GM12874 (cell line): Measurements from ENCODE around the gene LEPROT.

Source experiments
- TF ChIP-seq, protein P1 (sequence below): IDR thresholded peaks from 2 replicates; pipeline ENCODE4 v1.5.1; 2011; ENCODE audit warnings: low read depth, mild to moderate bottlenecking, control low read depth, low read length, moderate library complexity; ENCODE audit not compliant: insufficient read depth

Gene LEPROT

DNA sequence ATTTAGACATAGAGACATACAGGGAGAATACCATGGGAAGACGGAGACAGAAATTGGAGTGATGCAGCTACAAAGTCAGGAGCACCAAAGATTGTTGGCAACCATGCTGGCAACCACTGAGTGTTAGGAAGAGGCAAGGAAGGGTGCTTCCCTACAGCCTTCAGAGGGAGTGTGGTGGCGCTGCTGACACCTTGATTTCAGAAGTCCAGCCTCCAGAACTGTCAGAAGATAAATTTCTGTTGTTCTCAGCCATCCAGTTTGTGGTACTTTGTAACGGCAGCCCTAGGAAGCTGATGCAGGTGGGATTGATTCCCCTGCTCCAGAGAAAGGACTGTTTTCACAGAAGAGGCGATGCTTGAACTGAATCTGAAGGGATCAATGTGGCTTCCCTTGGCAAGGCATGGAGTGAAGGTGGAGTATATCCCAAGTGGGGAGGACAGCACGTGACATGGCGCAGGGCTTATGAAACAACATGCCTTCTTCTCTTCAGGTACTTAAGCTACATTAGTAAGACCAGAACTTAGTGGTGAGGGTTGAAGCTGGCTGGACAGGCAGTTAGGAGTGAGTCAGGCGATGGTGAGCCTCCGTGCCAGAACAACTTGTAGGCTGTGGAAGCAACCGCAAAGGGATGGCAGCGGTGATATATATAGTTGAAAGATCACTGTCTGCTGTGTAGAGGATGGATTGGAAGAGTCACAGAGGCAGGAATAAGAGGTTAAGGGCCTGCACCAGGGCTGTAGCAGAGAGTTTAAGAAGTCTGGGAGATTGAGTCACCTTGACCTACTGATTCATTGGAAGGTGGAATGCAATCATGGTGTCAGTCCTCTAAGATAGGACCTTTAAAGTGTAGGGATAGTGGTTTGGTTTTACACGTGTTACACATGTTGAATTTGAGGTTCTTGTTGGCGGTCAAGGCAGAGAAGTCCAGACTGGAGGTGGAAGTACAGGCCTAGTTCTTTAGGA lies 2.1 kb downstream of the LEPROT start:
- TF ChIP-seq, protein P1, sequence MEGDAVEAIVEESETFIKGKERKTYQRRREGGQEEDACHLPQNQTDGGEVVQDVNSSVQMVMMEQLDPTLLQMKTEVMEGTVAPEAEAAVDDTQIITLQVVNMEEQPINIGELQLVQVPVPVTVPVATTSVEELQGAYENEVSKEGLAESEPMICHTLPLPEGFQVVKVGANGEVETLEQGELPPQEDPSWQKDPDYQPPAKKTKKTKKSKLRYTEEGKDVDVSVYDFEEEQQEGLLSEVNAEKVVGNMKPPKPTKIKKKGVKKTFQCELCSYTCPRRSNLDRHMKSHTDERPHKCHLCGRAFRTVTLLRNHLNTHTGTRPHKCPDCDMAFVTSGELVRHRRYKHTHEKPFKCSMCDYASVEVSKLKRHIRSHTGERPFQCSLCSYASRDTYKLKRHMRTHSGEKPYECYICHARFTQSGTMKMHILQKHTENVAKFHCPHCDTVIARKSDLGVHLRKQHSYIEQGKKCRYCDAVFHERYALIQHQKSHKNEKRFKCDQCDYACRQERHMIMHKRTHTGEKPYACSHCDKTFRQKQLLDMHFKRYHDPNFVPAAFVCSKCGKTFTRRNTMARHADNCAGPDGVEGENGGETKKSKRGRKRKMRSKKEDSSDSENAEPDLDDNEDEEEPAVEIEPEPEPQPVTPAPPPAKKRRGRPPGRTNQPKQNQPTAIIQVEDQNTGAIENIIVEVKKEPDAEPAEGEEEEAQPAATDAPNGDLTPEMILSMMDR, result no peak

DNA sequence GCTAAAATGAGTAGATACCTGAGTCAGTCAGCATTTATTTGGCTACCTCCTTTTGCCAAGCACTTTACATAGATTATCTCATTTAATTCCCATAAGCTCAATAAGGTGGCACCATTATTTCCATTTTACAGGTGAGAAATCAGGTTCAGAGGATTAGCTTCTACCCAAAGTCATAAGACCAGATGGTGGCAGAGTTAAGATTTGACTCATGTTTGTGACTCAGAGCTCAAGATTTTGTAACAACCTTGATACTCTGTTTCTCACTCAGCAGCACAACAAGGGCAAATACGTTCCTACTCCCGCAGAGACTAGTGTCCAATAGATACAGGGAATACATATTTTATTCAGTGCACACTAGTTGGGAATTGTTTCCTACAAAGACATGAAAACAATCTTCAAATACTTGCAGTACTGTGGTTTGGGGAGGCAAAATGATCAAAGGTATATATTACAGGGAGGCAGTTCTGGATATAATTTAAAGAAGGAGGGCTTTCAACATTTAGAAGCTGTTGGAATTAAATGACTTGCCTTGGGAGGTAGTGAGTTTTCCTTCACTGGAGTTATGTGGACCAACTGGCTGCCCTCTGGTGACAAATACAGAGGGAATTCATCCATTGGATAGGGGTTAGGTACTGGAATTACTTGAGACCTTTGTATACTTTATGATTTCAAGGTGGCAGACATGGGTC lies 3.6 kb downstream of the LEPROT start:
- TF ChIP-seq, protein P1, result no peak

DNA sequence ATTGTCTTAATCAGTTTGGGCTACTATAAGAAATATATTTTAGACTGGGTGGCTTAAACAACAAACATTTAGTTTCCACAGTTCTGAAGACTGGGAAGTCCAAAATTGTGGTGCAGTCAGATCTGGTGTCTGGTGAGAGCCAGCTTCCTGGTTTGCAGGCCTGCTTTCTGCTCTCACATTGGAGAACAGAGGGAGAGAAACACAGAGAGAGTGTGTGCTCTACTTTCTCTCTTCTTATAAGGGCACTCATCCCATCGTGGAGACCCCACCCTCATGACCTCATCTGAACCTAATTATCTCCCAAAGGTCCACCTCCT lies 4.1 kb downstream of the LEPROT start:
- TF ChIP-seq, protein P1, result no peak

DNA sequence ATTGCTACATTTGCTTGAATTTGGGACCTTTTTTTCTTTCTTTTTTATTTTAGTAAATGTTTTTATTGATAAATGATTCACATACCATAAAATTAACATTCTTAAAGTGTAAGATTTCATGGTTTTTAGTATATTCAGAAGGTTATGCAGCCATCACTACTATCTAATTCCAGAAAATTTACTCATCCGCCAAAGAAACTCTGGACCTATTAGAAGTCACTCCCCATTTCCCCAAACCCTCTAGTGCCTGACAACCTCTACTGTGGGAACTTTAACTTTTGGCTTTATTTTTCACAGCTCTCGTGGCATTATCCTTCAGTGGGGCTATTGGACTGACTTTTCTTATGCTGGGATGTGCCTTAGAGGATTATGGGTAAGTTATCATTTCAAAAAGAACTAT lies 4.5 kb downstream of the LEPROT start:
- TF ChIP-seq, protein P1, result no peak

DNA sequence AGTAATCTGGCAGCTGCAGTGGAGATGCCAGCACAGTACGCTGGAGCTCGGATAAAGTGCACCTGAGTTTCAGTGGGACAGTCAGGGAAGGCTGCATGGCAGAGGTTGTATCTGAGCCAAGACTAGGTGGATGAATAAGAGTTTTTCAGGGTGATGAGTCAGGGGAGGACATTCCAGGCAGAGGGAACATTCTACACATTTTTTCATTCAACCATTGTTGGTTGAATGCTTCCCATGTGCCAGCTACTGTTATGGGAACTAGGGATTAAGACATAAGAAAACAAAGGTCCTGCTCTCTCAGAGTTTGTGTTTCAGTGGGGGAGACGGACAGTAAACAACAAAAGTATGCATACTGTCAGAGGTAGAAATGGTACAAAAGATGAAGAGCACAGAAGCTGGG lies 5.2 kb downstream of the LEPROT start:
- TF ChIP-seq, protein P1, result no peak

DNA sequence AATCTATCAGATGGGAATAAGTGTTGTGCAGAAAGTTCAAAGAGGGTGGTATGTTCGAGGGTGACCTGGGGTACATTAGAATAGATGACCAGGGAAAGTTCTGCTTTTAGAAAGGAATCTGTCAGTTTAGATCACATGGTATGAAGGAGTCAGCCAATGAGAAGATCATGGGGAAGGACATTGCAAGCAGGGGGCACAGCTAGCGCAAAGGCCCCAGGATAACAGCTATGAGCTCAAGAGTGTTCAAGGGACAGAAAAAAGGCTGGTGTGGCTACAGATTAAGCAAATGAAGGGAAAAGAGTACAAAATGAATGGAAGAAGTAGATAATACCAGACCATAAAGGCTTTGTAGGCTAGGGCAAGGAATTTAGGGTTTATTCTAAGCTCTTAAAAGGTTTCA lies 8.6 kb downstream of the LEPROT start:
- TF ChIP-seq, protein P1, result no peak

DNA sequence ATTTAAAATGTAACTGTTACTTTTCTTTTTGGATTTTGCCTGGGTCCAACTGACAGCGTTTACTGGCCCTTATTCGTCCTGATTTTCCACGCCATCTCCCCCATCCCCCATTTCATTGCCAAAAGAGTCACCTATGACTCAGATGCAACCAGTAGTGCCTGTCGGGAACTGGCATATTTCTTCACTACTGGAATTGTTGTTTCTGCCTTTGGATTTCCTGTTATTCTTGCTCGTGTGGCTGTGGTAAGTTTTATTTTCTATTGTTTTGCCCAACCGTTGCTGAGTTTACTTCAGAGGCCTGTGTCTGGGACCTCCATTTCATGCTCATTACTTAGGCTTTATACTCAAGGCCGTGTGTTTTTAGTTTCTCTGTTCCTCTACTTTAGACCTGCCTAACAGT lies 9.3 kb downstream of the LEPROT start:
- TF ChIP-seq, protein P1, result no peak
